SK-N-SH (cell line): Measurements from ENCODE around the gene SLC8B1. TPM values are rescaled to one million over a fixed set of nuclear protein-coding genes. Genes with fewer than 3 reads are reported as not detected.

Experiments used
- CTCF ChIA-PET: fragments of 300-600, 350-600 bp; formaldehyde crosslinking; extraction: SDS; loops from one replicate; lab custom pipeline; 2021; lab: Yijun Ruan, JAX
- POLR2A ChIA-PET: fragments of 350-600 bp; sonication (Branson Sonifier 250); formaldehyde crosslinking; extraction: SDS; loops from one replicate; lab custom pipeline; 2020; ENCODE audit warnings: antibody characterized with exemption, inconsistent platforms; lab: Yijun Ruan, JAX
- DNase-seq: peaks from one replicate; pipeline ENCODE4 v3.0.0; 2012
- H2AFZ ChIP-seq: fragments of 200-600 bp; sonication (generic); 2 replicates; pipeline ENCODE4 v1.8.1; 2016; ENCODE audit warnings: antibody characterized with exemption, mild to moderate bottlenecking, low read depth
- H3F3A ChIP-seq: fragments of 200-600 bp; sonication (generic); replicated peaks from 2 replicates; pipeline ENCODE3; 2016; ENCODE audit warnings: antibody characterized with exemption, mild to moderate bottlenecking; ENCODE audit not compliant: insufficient read depth
- H3K27ac ChIP-seq, 2 experiments: fragments of 200-500 bp in 1 of 2; fragments of 200-600 bp in 1 of 2; sonication (Bioruptor generic) in 1 of 2; sonication (generic), shearing (Covaris generic) in 1 of 2; 2 replicates each; pipeline versions ENCODE4 v1.5.1 to v1.6.1; 2014 to 2016; ENCODE audit warnings: low read depth in 2 of 2, inconsistent platforms in 1 of 2, low read length in 1 of 2, mild to moderate bottlenecking in 1 of 2, mixed read lengths in 1 of 2
- H3K27me3 ChIP-seq: fragments of 200-600 bp; sonication (generic), shearing (Covaris generic); 2 replicates; pipeline ENCODE4 v1.6.1; 2016; ENCODE audit warnings: mixed run types; ENCODE audit not compliant: insufficient read depth
- H3K36me3 ChIP-seq, 2 experiments: fragments of 200-500 bp in 1 of 2; fragments of 200-600 bp in 1 of 2; sonication (Bioruptor generic) in 1 of 2; sonication (generic) in 1 of 2; replicated peaks in 1 of 2; 2 replicates each; pipeline versions ENCODE3 to v1.5.1; 2014 to 2016; ENCODE audit warnings: low read length in 1 of 2, mild to moderate bottlenecking in 1 of 2; ENCODE audit not compliant: insufficient read depth in 2 of 2, control insufficient read depth in 1 of 2
- H3K4me1 ChIP-seq, 2 experiments: fragments of 200-500 bp in 1 of 2; fragments of 200-600 bp in 1 of 2; sonication (Bioruptor generic) in 1 of 2; sonication (generic), shearing (Covaris generic) in 1 of 2; 2 replicates each; pipeline versions ENCODE4 v1.5.1 to v1.6.1; 2014 to 2016; ENCODE audit warnings: low read depth in 1 of 2, low read length in 1 of 2, mixed run types in 1 of 2; ENCODE audit not compliant: insufficient read depth in 2 of 2, control insufficient read depth in 1 of 2
- H3K4me2 ChIP-seq: fragments of 200-600 bp; sonication (generic), shearing (Covaris generic); 2 replicates; pipeline ENCODE4 v1.6.1; 2017; ENCODE audit warnings: mixed run types
- H3K4me3 ChIP-seq, 2 experiments: fragments of 200-500 bp in 1 of 2; fragments of 200-600 bp in 1 of 2; sonication (Bioruptor generic) in 1 of 2; sonication (generic), shearing (Covaris generic) in 1 of 2; 2 replicates each; pipeline versions ENCODE4 v1.5.1 to v1.8.1; 2014 to 2016; ENCODE audit warnings: low read depth in 2 of 2, inconsistent platforms in 1 of 2, low read length in 1 of 2, mild to moderate bottlenecking in 1 of 2, mixed read lengths in 1 of 2, moderate library complexity in 1 of 2
- H3K79me2 ChIP-seq: fragments of 200-600 bp; sonication (generic); 2 replicates; pipeline ENCODE4 v1.8.1; 2017; ENCODE audit warnings: mild to moderate bottlenecking; ENCODE audit not compliant: insufficient read depth
- H3K9ac ChIP-seq: fragments of 200-600 bp; sonication (generic); 2 replicates; pipeline ENCODE4 v1.6.1; 2017; ENCODE audit warnings: mixed run types
- H3K9me2 ChIP-seq: fragments of 200-600 bp; sonication (generic); 2 replicates; pipeline ENCODE4 v1.6.1; 2017; ENCODE audit warnings: mixed run types
- H3K9me3 ChIP-seq: fragments of 200-600 bp; sonication (generic); 2 replicates; pipeline ENCODE4 v1.6.1; 2017; ENCODE audit warnings: mixed run types, mild to moderate bottlenecking, moderate library complexity
- H4K20me1 ChIP-seq: fragments of 200-600 bp; sonication (generic); 2 replicates; pipeline ENCODE4 v1.6.1; 2017; ENCODE audit warnings: mild to moderate bottlenecking, mixed run types; ENCODE audit not compliant: insufficient read depth
- ELF1 ChIP-seq: IDR thresholded peaks from 2 replicates; pipeline ENCODE4 v1.4.0; 2012
- FOSL2 ChIP-seq: IDR thresholded peaks from 2 replicates; pipeline ENCODE4 v1.4.0; 2012; ENCODE audit warnings: low read depth, mild to moderate bottlenecking, moderate library complexity, borderline replicate concordance
- GABPA ChIP-seq: IDR thresholded peaks from 2 replicates; pipeline ENCODE4 v1.4.0; 2012; ENCODE audit warnings: low read depth, mild to moderate bottlenecking
- JUND ChIP-seq: IDR thresholded peaks from 2 replicates; pipeline ENCODE4 v1.4.0; 2012
- MXI1 ChIP-seq: IDR thresholded peaks from 2 replicates; pipeline ENCODE4 v1.6.1; 2012; ENCODE audit warnings: mild to moderate bottlenecking, low read depth, low read length, improper control_type of control experiment
- RAD21 ChIP-seq: IDR thresholded peaks from 2 replicates; pipeline ENCODE4 v1.6.1; 2012; ENCODE audit warnings: mild to moderate bottlenecking, low read length
- RFX5 ChIP-seq: IDR thresholded peaks from 2 replicates; pipeline ENCODE4 v1.6.1; 2012; ENCODE audit warnings: mild to moderate bottlenecking, improper control_type of control experiment, low read length
- RXRA ChIP-seq: IDR thresholded peaks from 2 replicates; pipeline ENCODE4 v1.4.0; 2012; ENCODE audit warnings: low read depth, mild to moderate bottlenecking, borderline replicate concordance
- SIN3A ChIP-seq: IDR thresholded peaks from 2 replicates; pipeline ENCODE4 v1.6.1; 2012; ENCODE audit warnings: low read depth, mild to moderate bottlenecking, low read length, moderate library complexity, borderline replicate concordance
- SMC3 ChIP-seq: IDR thresholded peaks from 2 replicates; pipeline ENCODE4 v1.6.1; 2012; ENCODE audit warnings: low read depth, low read length, improper control_type of control experiment
- TCF12 ChIP-seq: IDR thresholded peaks from 2 replicates; pipeline ENCODE4 v1.4.0; 2012
- WGBS: methylation state at CpG from one replicate; pipeline ENCODE4 v1.1.6; 2017; ENCODE audit warnings: low lambda C conversion rate; 5-methylcytosine and 5-hydroxymethylcytosine counted together
- polyA plus RNA-seq, 3 experiments: library from polyadenylated mRNA; depleted of rRNA; stranded (reverse); fragments of >200 nt; gene quantifications; 2 replicates each; pipeline ENCODE4 v1.2.3, GENCODE V29; 2012
- TF ChIP-seq, protein P1 (sequence below): fragments of 150-350 bp; IDR thresholded peaks from 2 replicates; pipeline ENCODE4 v1.6.1; 2016; ENCODE audit warnings: mild to moderate bottlenecking, low read depth, low read length
- TF ChIP-seq, protein P2 (sequence below): fragments of 200-600 bp; sonication (generic); IDR thresholded peaks from 2 replicates; pipeline ENCODE4 v1.6.1; 2017; ENCODE audit warnings: antibody characterized with exemption, mild to moderate bottlenecking, moderate library complexity
- TF ChIP-seq, protein P3 (sequence below): IDR thresholded peaks from 2 replicates; pipeline ENCODE4 v1.6.1; 2012; ENCODE audit warnings: mild to moderate bottlenecking, low read depth, low read length, moderate library complexity

Gene SLC8B1
- polyA plus RNA-seq, 1 of the 3 experiments (the other 2 are of a cell fraction) = 12.0 TPM

DNA sequence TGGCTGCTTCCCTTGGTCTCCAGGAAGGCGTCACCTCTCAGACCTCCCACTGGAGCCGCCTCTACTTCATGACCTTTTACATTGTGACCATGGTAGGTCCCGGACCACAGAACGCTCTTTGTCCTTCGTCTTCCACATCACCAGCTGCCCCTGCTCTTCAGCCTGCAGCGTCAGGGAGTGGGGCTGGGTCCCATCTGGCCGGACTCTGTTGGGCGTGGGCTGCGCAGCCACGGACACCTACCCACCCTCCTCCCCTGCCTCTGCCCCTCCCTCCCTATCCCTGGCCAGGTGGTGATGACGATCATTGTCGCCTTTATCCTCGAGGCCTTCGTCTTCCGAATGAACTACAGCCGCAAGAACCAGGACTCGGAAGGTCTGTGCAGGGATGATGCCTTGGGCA is 43.3 kb downstream of the SLC8B1 start:
- peak; percentile 77 for DNase-seq
- CTCF ChIA-PET = no interaction called here
- Histone ChIP-seq H3K4me3 (no peak overlapping the region), H3F3A (no peaks in the 10 kb centered on the region), H3K36me3 (peaks cover 0 to 34% of the 10 kb centered on the region in 2 experiments), H3K9me3 (no peaks in the 10 kb centered on the region), H3K9ac (no peak overlapping the region), H3K79me2 (no peaks in the 10 kb centered on the region), H3K9me2 (no peaks in the 10 kb centered on the region), H3K27ac (peak overlapping the region in 1 of 2 experiments; percentile 79; a peak in 2 of 4 replicates)
- TF ChIP-seq ELF1 (no peak), JUND (no peak), FOSL2 (no peak), GABPA (no peak)
- TF ChIP-seq, protein P1, sequence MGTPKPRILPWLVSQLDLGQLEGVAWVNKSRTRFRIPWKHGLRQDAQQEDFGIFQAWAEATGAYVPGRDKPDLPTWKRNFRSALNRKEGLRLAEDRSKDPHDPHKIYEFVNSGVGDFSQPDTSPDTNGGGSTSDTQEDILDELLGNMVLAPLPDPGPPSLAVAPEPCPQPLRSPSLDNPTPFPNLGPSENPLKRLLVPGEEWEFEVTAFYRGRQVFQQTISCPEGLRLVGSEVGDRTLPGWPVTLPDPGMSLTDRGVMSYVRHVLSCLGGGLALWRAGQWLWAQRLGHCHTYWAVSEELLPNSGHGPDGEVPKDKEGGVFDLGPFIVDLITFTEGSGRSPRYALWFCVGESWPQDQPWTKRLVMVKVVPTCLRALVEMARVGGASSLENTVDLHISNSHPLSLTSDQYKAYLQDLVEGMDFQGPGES = no peak
- TF ChIP-seq, all 33 proteins: peak for 0
- POLR2A ChIA-PET = no interaction called here
- Histone ChIP-seq H2AFZ (no peak overlapping the region), H4K20me1 (no peaks in the 10 kb centered on the region), H3K4me1 (peaks cover 0 to 27% of the 10 kb centered on the region in 2 experiments; a peak in 1 of 4 replicates), H3K4me2 (no peak overlapping the region), H3K27me3 (no peaks in the 10 kb centered on the region)
- WGBS = 84% methylated on average over 14 of the region's 17 CpGs

DNA sequence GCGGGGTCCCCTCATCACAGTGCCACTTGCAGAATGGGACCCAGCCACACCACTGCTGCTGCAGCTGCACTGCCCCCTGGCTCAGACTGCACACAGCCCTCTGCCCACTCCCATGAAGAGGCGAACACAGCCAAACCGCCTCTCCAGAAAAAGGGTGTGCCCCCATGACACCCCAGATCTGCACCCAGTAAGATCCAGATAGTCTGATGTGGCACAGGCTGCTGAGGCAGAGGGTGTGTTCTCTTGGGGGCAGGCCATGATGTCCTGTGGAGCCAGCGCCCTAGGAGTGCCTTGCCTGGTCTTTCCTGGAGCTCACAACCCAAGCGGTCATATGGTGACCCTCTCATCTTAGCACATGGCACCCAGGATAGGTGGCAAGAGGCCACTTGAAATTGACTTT is 44.4 kb downstream of the SLC8B1 start:
- Histone ChIP-seq H3K27ac (no peak overlapping the region), H3K4me2 (no peak overlapping the region), H2AFZ (no peak overlapping the region), H3K9me2 (no peaks in the 10 kb centered on the region), H3K4me3 (no peak overlapping the region), H3K4me1 (peaks cover 0 to 27% of the 10 kb centered on the region in 2 experiments; a peak in 1 of 4 replicates), H3K27me3 (no peaks in the 10 kb centered on the region), H4K20me1 (no peaks in the 10 kb centered on the region), H3K9me3 (no peaks in the 10 kb centered on the region), H3F3A (no peaks in the 10 kb centered on the region), H3K36me3 (peaks cover 0 to 31% of the 10 kb centered on the region in 2 experiments), H3K9ac (no peak overlapping the region), H3K79me2 (no peaks in the 10 kb centered on the region)
- 100% methylated on average over 1 of the region's 5 CpGs for WGBS
- TF ChIP-seq, protein P2, sequence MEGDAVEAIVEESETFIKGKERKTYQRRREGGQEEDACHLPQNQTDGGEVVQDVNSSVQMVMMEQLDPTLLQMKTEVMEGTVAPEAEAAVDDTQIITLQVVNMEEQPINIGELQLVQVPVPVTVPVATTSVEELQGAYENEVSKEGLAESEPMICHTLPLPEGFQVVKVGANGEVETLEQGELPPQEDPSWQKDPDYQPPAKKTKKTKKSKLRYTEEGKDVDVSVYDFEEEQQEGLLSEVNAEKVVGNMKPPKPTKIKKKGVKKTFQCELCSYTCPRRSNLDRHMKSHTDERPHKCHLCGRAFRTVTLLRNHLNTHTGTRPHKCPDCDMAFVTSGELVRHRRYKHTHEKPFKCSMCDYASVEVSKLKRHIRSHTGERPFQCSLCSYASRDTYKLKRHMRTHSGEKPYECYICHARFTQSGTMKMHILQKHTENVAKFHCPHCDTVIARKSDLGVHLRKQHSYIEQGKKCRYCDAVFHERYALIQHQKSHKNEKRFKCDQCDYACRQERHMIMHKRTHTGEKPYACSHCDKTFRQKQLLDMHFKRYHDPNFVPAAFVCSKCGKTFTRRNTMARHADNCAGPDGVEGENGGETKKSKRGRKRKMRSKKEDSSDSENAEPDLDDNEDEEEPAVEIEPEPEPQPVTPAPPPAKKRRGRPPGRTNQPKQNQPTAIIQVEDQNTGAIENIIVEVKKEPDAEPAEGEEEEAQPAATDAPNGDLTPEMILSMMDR = no peak
- TF ChIP-seq, protein P3, sequence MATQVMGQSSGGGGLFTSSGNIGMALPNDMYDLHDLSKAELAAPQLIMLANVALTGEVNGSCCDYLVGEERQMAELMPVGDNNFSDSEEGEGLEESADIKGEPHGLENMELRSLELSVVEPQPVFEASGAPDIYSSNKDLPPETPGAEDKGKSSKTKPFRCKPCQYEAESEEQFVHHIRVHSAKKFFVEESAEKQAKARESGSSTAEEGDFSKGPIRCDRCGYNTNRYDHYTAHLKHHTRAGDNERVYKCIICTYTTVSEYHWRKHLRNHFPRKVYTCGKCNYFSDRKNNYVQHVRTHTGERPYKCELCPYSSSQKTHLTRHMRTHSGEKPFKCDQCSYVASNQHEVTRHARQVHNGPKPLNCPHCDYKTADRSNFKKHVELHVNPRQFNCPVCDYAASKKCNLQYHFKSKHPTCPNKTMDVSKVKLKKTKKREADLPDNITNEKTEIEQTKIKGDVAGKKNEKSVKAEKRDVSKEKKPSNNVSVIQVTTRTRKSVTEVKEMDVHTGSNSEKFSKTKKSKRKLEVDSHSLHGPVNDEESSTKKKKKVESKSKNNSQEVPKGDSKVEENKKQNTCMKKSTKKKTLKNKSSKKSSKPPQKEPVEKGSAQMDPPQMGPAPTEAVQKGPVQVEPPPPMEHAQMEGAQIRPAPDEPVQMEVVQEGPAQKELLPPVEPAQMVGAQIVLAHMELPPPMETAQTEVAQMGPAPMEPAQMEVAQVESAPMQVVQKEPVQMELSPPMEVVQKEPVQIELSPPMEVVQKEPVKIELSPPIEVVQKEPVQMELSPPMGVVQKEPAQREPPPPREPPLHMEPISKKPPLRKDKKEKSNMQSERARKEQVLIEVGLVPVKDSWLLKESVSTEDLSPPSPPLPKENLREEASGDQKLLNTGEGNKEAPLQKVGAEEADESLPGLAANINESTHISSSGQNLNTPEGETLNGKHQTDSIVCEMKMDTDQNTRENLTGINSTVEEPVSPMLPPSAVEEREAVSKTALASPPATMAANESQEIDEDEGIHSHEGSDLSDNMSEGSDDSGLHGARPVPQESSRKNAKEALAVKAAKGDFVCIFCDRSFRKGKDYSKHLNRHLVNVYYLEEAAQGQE = no peak
- TF ChIP-seq FOSL2 (no peak), RFX5 (no peak), TCF12 (no peak), RAD21 (no peak), SIN3A (no peak), RXRA (no peak), ELF1 (no peak), SMC3 (no peak), MXI1 (no peak)
- TF ChIP-seq, protein P1 = no peak
- DNase-seq = no peak
- CTCF ChIA-PET = interaction anchor here (1.1 kb wide), 1 partner anchor 11 kb away, joined by 3 read pairs; no protein-coding TSS in a partner anchor
- POLR2A ChIA-PET = no interaction called here
